Stimulated activated CD4-positive, alpha-beta T cell treated with anti-CD3 and anti-CD28 coated beads, Interleukin-4, amount 100 ng/mL, for 24 hours (primary cell): ENCODE measurements around the gene ALDH5A1.

Experiments used
- DNase-seq: peaks from one replicate; pipeline ENCODE4 v3.0.0-alpha.2; 2020

Gene ALDH5A1

GRCh38 chr6:24576447-24576846 is 81.7 kb downstream of the ALDH5A1 start:
- DNase-seq, result no peak

GRCh38 chr6:24581084-24581669 is 86.4 kb downstream of the ALDH5A1 start:
- DNase-seq, result peak; percentile 85

- DNase-seq, result peak; percentile 79
These were observed 89.0 kb downstream of the ALDH5A1 start for GRCh38 chr6:24583463-24584381.

GRCh38 chr6:24584382-24584720 is 89.6 kb downstream of the ALDH5A1 start:
- no peak for DNase-seq
